GM13976 (cell line): ENCODE measurements around the gene HRAS.
A peak's percentile ranks its signal among the peaks of the same experiment; 100 is the strongest.

Experiments
- DNase-seq: peaks from one replicate; pipeline ENCODE4 v3.0.0; 2012; ENCODE audit warnings: low spot score
- CTCF ChIP-seq: IDR thresholded peaks from 2 replicates; pipeline ENCODE4 v1.5.1; 2012; ENCODE audit warnings: borderline replicate concordance, mild to moderate bottlenecking; ENCODE audit not compliant: insufficient read depth; ENCODE audit errors: extremely low read depth, missing control alignments, control extremely low read depth
- in situ Hi-C: fragments of 300-500 bp; cut with MboI; formaldehyde crosslinking; loops from one replicate; pipeline ENCODE4 v1.12.0; 2022; ENCODE audit warnings: low sequenced_read_pairs, mixed read lengths, inconsistent platforms; ENCODE audit not compliant: unreplicated experiment

Gene HRAS

DNA sequence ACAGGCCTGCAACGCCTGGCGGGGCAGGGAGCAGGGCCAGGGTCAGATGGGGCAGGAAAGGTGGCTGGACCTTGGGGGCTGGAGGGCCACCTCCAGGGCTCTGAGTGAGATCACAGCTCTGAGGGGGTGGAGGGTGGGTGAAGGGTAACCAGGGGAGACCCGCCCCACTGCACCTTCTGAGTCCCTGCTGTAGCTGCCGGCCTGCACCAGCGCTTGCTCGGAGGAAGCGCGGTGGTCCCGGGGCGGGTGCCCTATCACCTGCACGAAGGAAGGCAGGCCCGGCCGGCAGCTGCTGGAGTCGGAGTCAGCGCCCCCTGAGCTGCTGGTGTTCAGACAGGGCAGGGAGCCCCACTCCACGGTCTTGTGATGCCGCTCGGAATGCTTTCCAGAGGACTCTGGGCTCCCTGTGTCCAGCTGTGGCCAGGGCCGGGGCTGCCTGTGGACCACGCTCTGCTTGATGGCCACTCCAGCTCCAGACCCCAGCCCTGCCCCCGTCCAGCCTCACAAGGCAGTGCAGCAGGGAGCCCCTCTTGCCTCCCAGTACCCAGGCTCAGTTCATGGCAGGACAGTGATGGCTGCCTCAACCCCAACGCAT lies 21.4 kb upstream of the HRAS start:
- no peak for DNase-seq
- TF ChIP-seq CTCF: no peak
- in situ Hi-C loops: loop anchor here (10.0 kb wide), 1 partner anchor 168 kb away; no protein-coding TSS in a partner anchor

DNA sequence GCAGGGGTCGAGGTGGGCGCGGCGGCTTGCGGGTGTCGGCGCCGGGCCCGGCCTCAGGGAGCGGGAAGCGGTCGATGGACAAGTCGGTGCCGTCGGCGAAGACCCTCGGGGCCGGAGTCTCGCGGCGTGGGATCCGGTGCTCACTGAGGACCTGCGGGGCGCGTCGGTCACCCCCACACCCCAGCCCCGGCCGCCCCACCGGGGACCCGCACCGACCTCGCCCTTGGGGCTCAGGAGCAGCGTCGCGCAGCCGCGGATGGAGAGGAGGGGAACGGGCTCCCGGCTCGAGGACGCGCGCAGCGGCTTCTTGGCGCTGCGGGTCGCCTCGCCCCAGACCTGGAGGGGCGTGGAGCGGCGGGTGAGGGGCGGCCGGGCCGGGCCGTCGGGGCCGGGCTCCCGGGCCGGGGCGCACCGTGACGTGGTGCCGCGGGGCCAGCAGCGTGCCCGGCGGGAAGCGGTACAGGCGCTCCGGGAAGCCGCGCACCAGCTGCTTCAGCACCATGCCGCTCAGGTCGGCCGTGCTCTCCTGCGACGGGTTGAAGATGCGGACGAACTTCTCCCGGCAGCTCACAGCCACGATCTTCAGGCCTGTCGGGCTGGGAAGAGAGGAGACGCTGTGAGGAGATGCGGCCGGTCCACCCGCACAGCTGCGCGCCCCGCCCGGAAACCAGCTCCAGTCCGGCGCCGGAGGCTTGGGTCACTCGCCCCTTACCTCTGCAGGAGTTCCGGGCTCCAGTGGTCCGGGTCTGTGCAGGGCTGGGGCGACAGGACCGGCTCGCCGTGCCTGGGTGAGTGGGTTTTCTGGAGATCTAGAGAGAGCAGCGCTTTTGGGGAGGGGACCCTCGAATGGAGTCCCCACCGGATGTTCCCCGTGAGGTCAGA lies 20.6 kb upstream of the HRAS start:
- in situ Hi-C loops: loop anchor here (10.0 kb wide), 1 partner anchor 169 kb away; no protein-coding TSS in a partner anchor
- no peak for TF ChIP-seq CTCF
- DNase-seq: no peak

GRCh38 chr11:555227-555779 lies 19.9 kb upstream of the HRAS start:
- in situ Hi-C loops: loop anchor here (10.0 kb wide), 1 partner anchor 169 kb away; no protein-coding TSS in a partner anchor
- DNase-seq: no peak
- TF ChIP-seq CTCF: no peak

DNA sequence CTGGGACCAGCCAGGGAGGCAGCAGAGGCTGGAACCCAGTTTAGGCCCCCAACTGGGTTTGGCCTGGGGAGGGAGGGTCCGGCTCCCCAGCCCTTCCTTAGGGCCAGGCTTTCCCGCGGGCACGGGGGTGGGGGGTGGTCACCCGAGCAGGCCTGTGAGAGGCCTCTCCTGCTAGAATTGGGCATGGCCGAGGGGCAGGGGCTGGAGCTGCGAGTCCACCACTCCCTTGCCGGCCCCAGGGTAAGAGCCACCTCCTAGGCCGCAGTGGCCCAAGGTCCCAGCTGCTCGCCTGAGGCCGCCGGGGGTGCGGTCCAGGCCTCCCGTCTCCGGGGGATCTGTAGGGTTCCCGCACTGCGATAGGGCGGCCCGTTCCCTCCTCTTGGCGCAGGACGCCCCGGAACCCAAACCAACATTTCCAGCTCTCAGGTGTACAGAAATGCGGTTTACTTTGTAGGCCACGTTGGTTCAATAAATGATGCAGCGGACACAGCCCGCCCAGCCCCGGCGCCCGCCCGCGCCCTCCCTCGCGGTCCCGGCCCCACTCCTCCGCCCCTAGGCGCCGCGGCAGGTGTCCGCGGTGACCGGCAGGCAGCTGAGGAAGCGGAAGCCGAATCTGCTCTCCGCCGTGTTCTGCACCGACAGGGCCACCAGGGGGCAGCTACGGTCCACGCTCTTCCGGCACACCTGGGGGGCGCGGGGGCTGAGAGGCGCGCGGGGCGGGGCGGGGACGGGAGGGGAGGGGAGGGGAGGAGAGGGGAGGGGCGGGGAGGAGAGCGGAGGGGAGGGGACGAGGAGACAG lies 19.3 kb upstream of the HRAS start:
- peak; percentile 92 for DNase-seq
- peak; percentile 89 for TF ChIP-seq CTCF
- in situ Hi-C loops: loop anchor here (10.0 kb wide), 1 partner anchor 170 kb away; no protein-coding TSS in a partner anchor

- in situ Hi-C loops: loop anchor here (10.0 kb wide), 1 partner anchor 171 kb away; no protein-coding TSS in a partner anchor
These were observed 18.6 kb upstream of the HRAS start for GRCh38 chr11:553988-554340.

More at GRCh38 chr11:553988-554340, 18.6 kb upstream of the HRAS start:
- no peak for DNase-seq
- no peak for TF ChIP-seq CTCF
